ENCODE measurements around the gene RAI2.

The RAI2 gene

DNA sequence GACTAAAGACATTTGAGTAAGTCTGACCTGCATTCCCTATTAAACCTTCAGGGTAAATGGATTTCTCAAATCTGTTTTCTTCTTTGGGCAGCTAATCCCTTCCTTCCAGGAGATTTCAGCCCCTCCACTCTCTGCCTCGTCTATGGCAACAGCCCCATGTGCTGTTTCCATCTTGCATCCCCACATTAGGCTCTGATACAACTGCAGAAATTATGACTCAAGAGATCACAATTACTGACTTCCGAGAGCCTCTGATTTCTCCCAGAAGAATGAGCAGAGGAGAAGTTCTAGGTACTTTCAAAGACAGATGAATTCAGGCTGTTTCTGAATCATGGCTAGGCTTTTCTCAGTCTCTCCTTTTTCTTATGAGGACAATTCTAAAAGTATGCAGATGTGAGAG lies 38.7 kb downstream of the RAI2 start (continued):
- TF ChIP-seq, protein P1, sequence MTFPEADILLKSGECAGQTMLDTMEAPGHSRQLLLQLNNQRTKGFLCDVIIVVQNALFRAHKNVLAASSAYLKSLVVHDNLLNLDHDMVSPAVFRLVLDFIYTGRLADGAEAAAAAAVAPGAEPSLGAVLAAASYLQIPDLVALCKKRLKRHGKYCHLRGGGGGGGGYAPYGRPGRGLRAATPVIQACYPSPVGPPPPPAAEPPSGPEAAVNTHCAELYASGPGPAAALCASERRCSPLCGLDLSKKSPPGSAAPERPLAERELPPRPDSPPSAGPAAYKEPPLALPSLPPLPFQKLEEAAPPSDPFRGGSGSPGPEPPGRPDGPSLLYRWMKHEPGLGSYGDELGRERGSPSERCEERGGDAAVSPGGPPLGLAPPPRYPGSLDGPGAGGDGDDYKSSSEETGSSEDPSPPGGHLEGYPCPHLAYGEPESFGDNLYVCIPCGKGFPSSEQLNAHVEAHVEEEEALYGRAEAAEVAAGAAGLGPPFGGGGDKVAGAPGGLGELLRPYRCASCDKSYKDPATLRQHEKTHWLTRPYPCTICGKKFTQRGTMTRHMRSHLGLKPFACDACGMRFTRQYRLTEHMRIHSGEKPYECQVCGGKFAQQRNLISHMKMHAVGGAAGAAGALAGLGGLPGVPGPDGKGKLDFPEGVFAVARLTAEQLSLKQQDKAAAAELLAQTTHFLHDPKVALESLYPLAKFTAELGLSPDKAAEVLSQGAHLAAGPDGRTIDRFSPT (tag by site-specific recombination; IDR thresholded peaks at IDR 0.05), result no peak
- TF ChIP-seq ZNF548 (tag by site-specific recombination; IDR thresholded peaks at IDR 0.05), result no peak

DNA sequence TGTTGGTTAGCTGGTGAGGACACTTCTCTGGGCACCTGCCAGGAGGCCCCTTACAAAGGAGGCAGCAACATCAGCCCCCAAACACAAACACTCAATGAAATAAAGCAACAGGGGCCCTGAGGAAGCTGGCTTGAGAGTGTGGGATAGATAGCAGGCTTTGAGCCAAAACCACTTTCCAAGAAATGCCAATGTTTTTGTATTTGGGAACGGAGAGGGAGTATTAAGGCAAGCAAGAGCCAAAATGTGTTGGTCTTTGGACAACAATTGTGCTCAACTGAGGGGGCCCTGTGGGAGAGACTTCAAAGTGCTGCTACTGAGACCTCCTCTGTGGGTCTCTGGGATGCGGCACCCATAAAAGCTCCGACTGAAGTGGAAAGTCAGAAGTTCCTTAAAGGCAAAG lies 41.0 kb downstream of the RAI2 start:
- Histone ChIP-seq H3K27ac (ENCODE audit: extremely low read depth, low read depth, low read length) (no peak overlapping the region), H3K36me3 (ENCODE audit: control insufficient read depth in 2 of 2, insufficient read depth in 1 of 2, low read length in 2 of 2) (no peaks in the 10 kb centered on the region), H3K4me1 (ENCODE audit: control insufficient read depth, insufficient read depth, low read length) (no peaks in the 10 kb centered on the region), H3K9me3 (ENCODE audit: control insufficient read depth, insufficient read depth, low read depth, low read length) (no peaks in the 10 kb centered on the region), H3K4me3 (ENCODE audit: low read depth, low read length) (no peak overlapping the region)
- peak; percentile 50; the same call in 1 of the 2 replicates for TF ChIP-seq GLIS1 (tag by site-specific recombination; IDR thresholded peaks at IDR 0.05)
- TF ChIP-seq, protein P2, sequence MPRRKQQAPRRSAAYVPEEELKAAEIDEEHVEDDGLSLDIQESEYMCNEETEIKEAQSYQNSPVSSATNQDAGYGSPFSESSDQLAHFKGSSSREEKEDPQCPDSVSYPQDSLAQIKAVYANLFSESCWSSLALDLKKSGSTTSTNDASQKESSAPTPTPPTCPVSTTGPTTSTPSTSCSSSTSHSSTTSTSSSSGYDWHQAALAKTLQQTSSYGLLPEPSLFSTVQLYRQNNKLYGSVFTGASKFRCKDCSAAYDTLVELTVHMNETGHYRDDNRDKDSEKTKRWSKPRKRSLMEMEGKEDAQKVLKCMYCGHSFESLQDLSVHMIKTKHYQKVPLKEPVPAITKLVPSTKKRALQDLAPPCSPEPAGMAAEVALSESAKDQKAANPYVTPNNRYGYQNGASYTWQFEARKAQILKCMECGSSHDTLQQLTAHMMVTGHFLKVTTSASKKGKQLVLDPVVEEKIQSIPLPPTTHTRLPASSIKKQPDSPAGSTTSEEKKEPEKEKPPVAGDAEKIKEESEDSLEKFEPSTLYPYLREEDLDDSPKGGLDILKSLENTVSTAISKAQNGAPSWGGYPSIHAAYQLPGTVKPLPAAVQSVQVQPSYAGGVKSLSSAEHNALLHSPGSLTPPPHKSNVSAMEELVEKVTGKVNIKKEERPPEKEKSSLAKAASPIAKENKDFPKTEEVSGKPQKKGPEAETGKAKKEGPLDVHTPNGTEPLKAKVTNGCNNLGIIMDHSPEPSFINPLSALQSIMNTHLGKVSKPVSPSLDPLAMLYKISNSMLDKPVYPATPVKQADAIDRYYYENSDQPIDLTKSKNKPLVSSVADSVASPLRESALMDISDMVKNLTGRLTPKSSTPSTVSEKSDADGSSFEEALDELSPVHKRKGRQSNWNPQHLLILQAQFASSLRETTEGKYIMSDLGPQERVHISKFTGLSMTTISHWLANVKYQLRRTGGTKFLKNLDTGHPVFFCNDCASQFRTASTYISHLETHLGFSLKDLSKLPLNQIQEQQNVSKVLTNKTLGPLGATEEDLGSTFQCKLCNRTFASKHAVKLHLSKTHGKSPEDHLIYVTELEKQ (tag by site-specific recombination; IDR thresholded peaks at IDR 0.05; ENCODE audit: borderline replicate concordance), result no peak
- ChIA-PET POLR2A (no interaction called here), CTCF (interaction anchor here (0.7 kb wide), 1 partner anchor 19 kb away, joined by 3 read pairs; no protein-coding TSS in a partner anchor)

DNA sequence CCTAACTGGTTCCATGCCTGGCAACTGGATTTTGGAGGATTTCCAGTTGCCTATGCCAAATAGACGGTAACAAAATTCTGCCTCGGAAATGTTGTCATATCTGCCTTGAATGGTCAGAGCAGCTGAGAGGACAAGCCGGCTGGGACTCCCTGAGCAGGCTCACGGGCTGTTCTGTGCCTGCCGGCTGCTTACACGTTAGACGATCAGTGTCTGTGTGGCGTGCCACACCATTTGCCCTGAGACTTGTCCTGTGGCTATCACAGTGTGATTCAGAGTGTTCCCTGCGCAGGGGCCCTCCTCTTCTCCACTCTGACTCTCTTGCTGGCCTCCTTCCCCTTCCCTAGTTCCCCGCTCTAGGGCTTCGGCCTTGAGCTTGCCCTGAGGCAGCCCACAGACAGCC lies 42.4 kb downstream of the RAI2 start:
- CTCF ChIA-PET, result interaction anchor here (0.5 to 0.6 kb wide), 3 partner anchors 20 to 191 kb away, joined by 3 to 7 read pairs (median 5); no protein-coding TSS in a partner anchor
- Histone ChIP-seq H3K36me3 (ENCODE audit: control insufficient read depth in 2 of 2, insufficient read depth in 1 of 2, low read length in 2 of 2) (no peaks in the 10 kb centered on the region), H3K4me3 (ENCODE audit: low read depth, low read length) (no peak overlapping the region), H3K27ac (ENCODE audit: extremely low read depth, low read depth, low read length) (no peak overlapping the region), H3K4me1 (ENCODE audit: control insufficient read depth, insufficient read depth, low read length) (no peaks in the 10 kb centered on the region), H3K9me3 (ENCODE audit: control insufficient read depth, insufficient read depth, low read depth, low read length) (no peaks in the 10 kb centered on the region)
- TF ChIP-seq ZXDB (tag by site-specific recombination; IDR thresholded peaks at IDR 0.05) (no peak), ZBTB1 (tag by site-specific recombination; IDR thresholded peaks at IDR 0.05) (no peak), KLF1 (tag by site-specific recombination; IDR thresholded peaks at IDR 0.05) (no peak), ZNF133 (tag by site-specific recombination; IDR thresholded peaks at IDR 0.05) (no peak), ZNF660 (tag by site-specific recombination; IDR thresholded peaks at IDR 0.05) (no peak), ZNF239 (tag by site-specific recombination; IDR thresholded peaks at IDR 0.05) (no peak), ZFP69B (tag by site-specific recombination; IDR thresholded peaks at IDR 0.05) (no peak), ZNF514 (tag by site-specific recombination; IDR thresholded peaks at IDR 0.05) (no peak), ZNF433 (tag by site-specific recombination; IDR thresholded peaks at IDR 0.05; ENCODE audit: low read depth) (no peak), ZNF354C (tag by site-specific recombination; IDR thresholded peaks at IDR 0.05; ENCODE audit: borderline replicate concordance, low read depth) (no peak), KLF7 (tag by site-specific recombination; IDR thresholded peaks at IDR 0.05; ENCODE audit: borderline replicate concordance) (no peak), ZNF211 (tag by site-specific recombination; IDR thresholded peaks at IDR 0.05; ENCODE audit: low read depth) (no peak), SETDB1 (IDR thresholded peaks at IDR 0.05; ENCODE audit: insufficient read length, low read length) (no peak)
- POLR2A ChIA-PET, result no interaction called here

Data from HEK293 (cell line).